ENCODE results near the gene TRIM58. TPM values are rescaled to one million over a fixed set of nuclear protein-coding genes. Genes with fewer than 3 reads are reported as not detected.

Gene TRIM58
- 2.1 TPM for polyA plus RNA-seq
- long read RNA-seq, donor 1, partial matches to known transcripts = 0 of 1 reads
- long read RNA-seq, donor 1, other reads (novel, unspliced or antisense) = 0 of 1 reads
- long read RNA-seq, donor 2 = 0 reads
- long read RNA-seq, donor 3 = 0 reads
- long read RNA-seq, donor 4 = 0 reads
- long read RNA-seq, donor 5 = 0 reads
- long read RNA-seq, donor 6 = 0 reads
- long read RNA-seq, donor 7 = 0 reads
- long read RNA-seq, donor 8 = 0 reads
- long read RNA-seq, donor 9 = 0 reads
- long read RNA-seq, donor 10 = 0 reads
- long read RNA-seq, donor 11 = 0 reads

GRCh38 chr1:247857069-247857984 is at the start of gene TRIM58:
TSS of gene TRIM58 (plus strand) at chr1:247857187. CDS start at chr1:247857247, 60 bp downstream.
- DNase-seq = peak in 1 of 2 donors; percentile 16
- no CpG with 5 or more reads among the region's 109 CpGs for WGBS (ENCODE audit: insufficient coverage, low lambda C conversion rate)
- H3K27ac ChIP-seq (ENCODE audit: low read length) = no peak within 1 kb of the TSS

GRCh38 chr1:247812637-247813036 is 44.4 kb upstream of the TRIM58 start:
- no CpG with 5 or more reads among the region's 2 CpGs for WGBS (ENCODE audit: insufficient coverage, low lambda C conversion rate)
- H3K36me3 ChIP-seq (ENCODE audit: control insufficient read depth, insufficient read depth, low read length) = no peaks in the 10 kb centered on the region
- no peaks in the 10 kb centered on the region for H3K4me1 ChIP-seq (ENCODE audit: control insufficient read depth, insufficient read depth, low read length)

More at GRCh38 chr1:247857069-247857984, at the start of gene TRIM58:
- Histone ChIP-seq H3K9me3 (ENCODE audit: control insufficient read depth, low read depth, low read length) (no peaks in the 10 kb centered on the region), H3K27me3 (ENCODE audit: control insufficient read depth, insufficient read depth, low read length) (peaks cover 13% of the 10 kb centered on the region), H3K4me1 (ENCODE audit: control insufficient read depth, insufficient read depth, low read length) (no peaks in the 10 kb centered on the region), H3K4me3 (ENCODE audit: low read length) (peak within 1 kb of the TSS; percentile 13), H3K36me3 (ENCODE audit: control insufficient read depth, insufficient read depth, low read length) (no peaks in the 10 kb centered on the region)

GRCh38 chr1:247822060-247822459 is 34.9 kb upstream of the TRIM58 start:
- DNase-seq = no peak
- no CpG with 5 or more reads among the region's 2 CpGs for WGBS (ENCODE audit: insufficient coverage, low lambda C conversion rate)
- Histone ChIP-seq H3K4me3 (ENCODE audit: low read length) (no peak overlapping the region), H3K9me3 (ENCODE audit: control insufficient read depth, low read depth, low read length) (peaks cover 3% of the 10 kb centered on the region), H3K36me3 (ENCODE audit: control insufficient read depth, insufficient read depth, low read length) (no peaks in the 10 kb centered on the region), H3K27me3 (ENCODE audit: control insufficient read depth, insufficient read depth, low read length) (no peaks in the 10 kb centered on the region), H3K4me1 (ENCODE audit: control insufficient read depth, insufficient read depth, low read length) (no peaks in the 10 kb centered on the region), H3K27ac (ENCODE audit: low read length) (no peak overlapping the region)

More at GRCh38 chr1:247812637-247813036, 44.4 kb upstream of the TRIM58 start:
- no peak for DNase-seq
- H3K9me3 ChIP-seq (ENCODE audit: control insufficient read depth, low read depth, low read length) = no peaks in the 10 kb centered on the region
- no peaks in the 10 kb centered on the region for H3K27me3 ChIP-seq (ENCODE audit: control insufficient read depth, insufficient read depth, low read length)
- no peak overlapping the region for H3K4me3 ChIP-seq (ENCODE audit: low read length)
- H3K27ac ChIP-seq (ENCODE audit: low read length) = no peak overlapping the region

- H3K36me3 ChIP-seq (ENCODE audit: control insufficient read depth, insufficient read depth, low read length) = no peaks in the 10 kb centered on the region
- H3K4me3 ChIP-seq (ENCODE audit: low read length) = no peak within 1 kb of the TSS
- DNase-seq = no peak
- H3K9me3 ChIP-seq (ENCODE audit: control insufficient read depth, low read depth, low read length) = peaks cover 3% of the 10 kb centered on the region
- H3K4me1 ChIP-seq (ENCODE audit: control insufficient read depth, insufficient read depth, low read length) = no peaks in the 10 kb centered on the region
- H3K27me3 ChIP-seq (ENCODE audit: control insufficient read depth, insufficient read depth, low read length) = no peaks in the 10 kb centered on the region
- WGBS (ENCODE audit: insufficient coverage, low lambda C conversion rate) = 100% methylated on average over 1 of the region's 6 CpGs
- H3K27ac ChIP-seq (ENCODE audit: low read length) = no peak within 1 kb of the TSS
Observed at GRCh38 chr1:247824023-247824422, 33.0 kb upstream of the TRIM58 start, which contains the start of gene OR14A16. TSS of gene OR14A16 (minus strand) at chr1:247824119. CDS start at chr1:247815729, 8,390 bp downstream.

- Histone ChIP-seq H3K9me3 (ENCODE audit: control insufficient read depth, low read depth, low read length) (peaks cover 3% of the 10 kb centered on the region), H3K27me3 (ENCODE audit: control insufficient read depth, insufficient read depth, low read length) (no peaks in the 10 kb centered on the region), H3K27ac (ENCODE audit: low read length) (no peak overlapping the region), H3K4me1 (ENCODE audit: control insufficient read depth, insufficient read depth, low read length) (no peaks in the 10 kb centered on the region), H3K36me3 (ENCODE audit: control insufficient read depth, insufficient read depth, low read length) (no peaks in the 10 kb centered on the region), H3K4me3 (ENCODE audit: low read length) (no peak overlapping the region)
- WGBS (ENCODE audit: insufficient coverage, low lambda C conversion rate) = 83% methylated on average over 1 of the region's 13 CpGs
- no peak for DNase-seq
Observed at GRCh38 chr1:247825362-247825761, 31.6 kb upstream of the TRIM58 start.

- no peak overlapping the region for H3K27ac ChIP-seq (ENCODE audit: low read length)
- no peak overlapping the region for H3K4me3 ChIP-seq (ENCODE audit: low read length)
- H3K27me3 ChIP-seq (ENCODE audit: control insufficient read depth, insufficient read depth, low read length) = no peaks in the 10 kb centered on the region
- H3K4me1 ChIP-seq (ENCODE audit: control insufficient read depth, insufficient read depth, low read length) = no peaks in the 10 kb centered on the region
- no peak for DNase-seq
- peaks cover 3% of the 10 kb centered on the region for H3K9me3 ChIP-seq (ENCODE audit: control insufficient read depth, low read depth, low read length)
- no peaks in the 10 kb centered on the region for H3K36me3 ChIP-seq (ENCODE audit: control insufficient read depth, insufficient read depth, low read length)
- no CpG with 5 or more reads among the region's 1 CpG for WGBS (ENCODE audit: insufficient coverage, low lambda C conversion rate)
Observed at GRCh38 chr1:247829656-247830055, 27.3 kb upstream of the TRIM58 start.

GRCh38 chr1:247833601-247834000 is 23.4 kb upstream of the TRIM58 start:
- no peaks in the 10 kb centered on the region for H3K36me3 ChIP-seq (ENCODE audit: control insufficient read depth, insufficient read depth, low read length)
- WGBS (ENCODE audit: insufficient coverage, low lambda C conversion rate) = 80% methylated on average over 3 of the region's 6 CpGs
- H3K4me1 ChIP-seq (ENCODE audit: control insufficient read depth, insufficient read depth, low read length) = no peaks in the 10 kb centered on the region
- no peak overlapping the region for H3K4me3 ChIP-seq (ENCODE audit: low read length)
- H3K27me3 ChIP-seq (ENCODE audit: control insufficient read depth, insufficient read depth, low read length) = no peaks in the 10 kb centered on the region
- no peak overlapping the region for H3K27ac ChIP-seq (ENCODE audit: low read length)
- no peaks in the 10 kb centered on the region for H3K9me3 ChIP-seq (ENCODE audit: control insufficient read depth, low read depth, low read length)
- DNase-seq = no peak

GRCh38 chr1:247840818-247841217 is 16.2 kb upstream of the TRIM58 start:
- no peak for DNase-seq
- Histone ChIP-seq H3K27me3 (ENCODE audit: control insufficient read depth, insufficient read depth, low read length) (no peaks in the 10 kb centered on the region), H3K4me1 (ENCODE audit: control insufficient read depth, insufficient read depth, low read length) (no peaks in the 10 kb centered on the region), H3K9me3 (ENCODE audit: control insufficient read depth, low read depth, low read length) (no peaks in the 10 kb centered on the region), H3K27ac (ENCODE audit: low read length) (no peak overlapping the region), H3K4me3 (ENCODE audit: low read length) (no peak overlapping the region), H3K36me3 (ENCODE audit: control insufficient read depth, insufficient read depth, low read length) (no peaks in the 10 kb centered on the region)
- no CpG with 5 or more reads among the region's 2 CpGs for WGBS (ENCODE audit: insufficient coverage, low lambda C conversion rate)

- WGBS (ENCODE audit: insufficient coverage, low lambda C conversion rate) = no CpG with 5 or more reads among the region's 2 CpGs
- Histone ChIP-seq H3K4me3 (ENCODE audit: low read length) (no peak within 1 kb of the TSS), H3K27me3 (ENCODE audit: control insufficient read depth, insufficient read depth, low read length) (no peaks in the 10 kb centered on the region), H3K4me1 (ENCODE audit: control insufficient read depth, insufficient read depth, low read length) (no peaks in the 10 kb centered on the region), H3K27ac (ENCODE audit: low read length) (no peak within 1 kb of the TSS), H3K9me3 (ENCODE audit: control insufficient read depth, low read depth, low read length) (no peaks in the 10 kb centered on the region), H3K36me3 (ENCODE audit: control insufficient read depth, insufficient read depth, low read length) (no peaks in the 10 kb centered on the region)
- no peak for DNase-seq
Observed at GRCh38 chr1:247841796-247842195, 15.2 kb upstream of the TRIM58 start, which contains the start of gene OR11L1. TSS of gene OR11L1 (minus strand) at chr1:247841896. CDS start at chr1:247841896, 0 bp downstream.

GRCh38 chr1:247843411-247843810 is 13.6 kb upstream of the TRIM58 start:
- no peak overlapping the region for H3K4me3 ChIP-seq (ENCODE audit: low read length)
- H3K27me3 ChIP-seq (ENCODE audit: control insufficient read depth, insufficient read depth, low read length) = no peaks in the 10 kb centered on the region
- no peaks in the 10 kb centered on the region for H3K9me3 ChIP-seq (ENCODE audit: control insufficient read depth, low read depth, low read length)
- no peak for DNase-seq
- 20% methylated on average over 1 of the region's 2 CpGs for WGBS (ENCODE audit: insufficient coverage, low lambda C conversion rate)
- no peaks in the 10 kb centered on the region for H3K36me3 ChIP-seq (ENCODE audit: control insufficient read depth, insufficient read depth, low read length)
- no peak overlapping the region for H3K27ac ChIP-seq (ENCODE audit: low read length)
- no peaks in the 10 kb centered on the region for H3K4me1 ChIP-seq (ENCODE audit: control insufficient read depth, insufficient read depth, low read length)

Data from large intestine (tissue), 12 donors.